NCI-H524 treated with DMSO at 0.1 percent for 48 hours (cell line): ENCODE measurements around the gene COL5A1.

Experiments used
- DNase-seq: peaks from one replicate; lab custom pipeline; 2025; lab: John Stamatoyannopoulos, UW

The COL5A1 gene

DNA sequence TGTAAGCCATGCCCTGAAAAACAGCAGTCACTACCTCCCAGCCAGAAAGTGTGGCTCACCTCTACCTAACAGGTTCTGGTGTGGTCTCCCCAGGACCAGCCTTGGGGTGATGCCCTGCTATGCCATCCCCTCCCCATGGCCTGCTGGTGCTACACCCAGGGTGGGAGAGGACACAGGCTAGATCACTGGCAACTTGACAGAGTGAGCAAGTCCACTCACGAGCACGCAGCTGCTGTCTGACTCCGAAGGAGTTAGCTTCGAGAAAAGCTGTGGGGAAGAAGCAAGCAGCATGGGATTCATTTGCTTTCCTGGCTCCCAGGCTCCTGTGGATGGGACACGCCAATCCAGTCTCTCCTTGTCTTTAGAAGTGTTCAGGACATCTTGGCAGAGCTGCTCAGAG is 102.2 kb downstream of the COL5A1 start:
- no peak for DNase-seq

- DNase-seq: no peak
Measured at GRCh38 chr9:134744385-134745295, 103.0 kb downstream of the COL5A1 start.

GRCh38 chr9:134747951-134748489 is 106.4 kb downstream of the COL5A1 start:
- DNase-seq: no peak

GRCh38 chr9:134748591-134748990 is 107.0 kb downstream of the COL5A1 start:
- no peak for DNase-seq

GRCh38 chr9:134750450-134751155 is 109.0 kb downstream of the COL5A1 start:
- DNase-seq: no peak

GRCh38 chr9:134751622-134752021 is 110.0 kb downstream of the COL5A1 start:
- DNase-seq: no peak

- DNase-seq: no peak
Measured at GRCh38 chr9:134752471-134753168, 111.0 kb downstream of the COL5A1 start.

- DNase-seq: no peak
Measured at GRCh38 chr9:134753191-134753590, 111.6 kb downstream of the COL5A1 start.

DNA sequence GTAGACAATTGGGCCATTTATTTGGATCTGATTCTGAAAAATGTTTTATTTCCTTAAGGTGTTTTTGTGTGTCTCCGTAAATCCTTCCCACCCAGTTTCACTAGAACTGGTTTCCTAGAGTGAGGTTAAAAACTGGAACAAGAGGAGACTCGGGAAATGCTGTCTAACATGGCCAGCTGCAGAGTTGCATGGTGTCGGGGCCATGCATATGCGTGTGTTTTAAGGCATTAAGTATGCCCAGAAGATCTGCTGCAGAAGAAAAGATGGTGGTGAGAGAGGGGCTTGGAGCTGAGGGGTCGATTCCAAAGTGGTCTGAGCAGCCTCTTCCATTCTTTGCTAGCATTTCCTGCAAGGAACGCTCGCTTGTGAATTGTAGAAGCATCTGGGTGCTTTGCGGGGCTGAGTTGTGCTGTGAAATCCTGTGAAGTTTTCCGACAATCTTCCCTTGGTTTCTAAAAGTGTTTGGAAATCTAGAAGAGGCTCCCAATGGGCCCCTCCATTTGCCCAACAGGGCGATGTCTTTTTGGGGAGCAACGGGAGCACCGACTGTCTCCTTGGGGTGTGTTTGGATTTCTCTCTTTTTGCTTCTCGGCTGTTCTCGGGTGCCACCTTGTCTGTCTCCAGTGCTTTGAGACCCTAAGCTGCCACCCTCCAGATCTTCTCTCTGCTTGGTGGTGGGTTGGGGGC is 113.8 kb downstream of the COL5A1 start:
- no peak for DNase-seq

DNA sequence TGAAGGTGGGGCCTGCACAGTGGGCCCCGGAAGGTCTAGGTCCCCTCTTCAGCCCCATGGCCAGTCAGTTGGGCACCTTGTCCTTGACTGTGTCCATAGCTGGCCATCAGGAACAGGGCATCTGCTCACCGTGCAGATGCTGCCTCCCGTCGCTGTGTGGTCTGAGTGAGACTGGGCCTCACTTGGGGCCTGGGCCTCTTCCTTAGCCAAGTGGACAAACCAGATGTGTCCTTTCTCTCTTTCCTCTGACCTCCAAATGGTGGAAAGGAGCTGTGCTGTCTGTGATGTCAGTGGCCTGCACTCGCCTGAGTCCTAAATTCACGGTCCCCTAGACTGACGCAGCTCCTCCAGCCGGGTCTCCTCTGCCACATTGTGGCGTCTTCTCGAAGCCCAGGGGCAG is 114.5 kb downstream of the COL5A1 start:
- DNase-seq: no peak

GRCh38 chr9:134757216-134757975 is 115.8 kb downstream of the COL5A1 start:
- DNase-seq: no peak

GRCh38 chr9:134758949-134759607 is 117.5 kb downstream of the COL5A1 start:
- no peak for DNase-seq

DNA sequence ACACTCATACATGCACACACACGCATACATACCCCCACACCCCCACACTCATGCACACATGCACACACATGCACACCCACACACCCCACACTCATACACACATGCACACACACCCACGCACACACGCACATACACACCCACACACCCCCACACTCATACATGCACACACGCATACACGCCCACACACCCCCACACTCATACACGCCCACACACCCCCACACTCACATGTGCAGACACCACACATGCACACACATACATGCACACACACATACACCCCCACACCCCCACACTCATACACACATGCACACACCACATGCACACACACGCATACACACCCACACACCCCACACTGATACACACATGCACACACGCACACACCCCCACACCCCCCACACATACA is 118.3 kb downstream of the COL5A1 start:
- no peak for DNase-seq

- no peak for DNase-seq
Measured at GRCh38 chr9:134760750-134761420, 119.3 kb downstream of the COL5A1 start.

DNA sequence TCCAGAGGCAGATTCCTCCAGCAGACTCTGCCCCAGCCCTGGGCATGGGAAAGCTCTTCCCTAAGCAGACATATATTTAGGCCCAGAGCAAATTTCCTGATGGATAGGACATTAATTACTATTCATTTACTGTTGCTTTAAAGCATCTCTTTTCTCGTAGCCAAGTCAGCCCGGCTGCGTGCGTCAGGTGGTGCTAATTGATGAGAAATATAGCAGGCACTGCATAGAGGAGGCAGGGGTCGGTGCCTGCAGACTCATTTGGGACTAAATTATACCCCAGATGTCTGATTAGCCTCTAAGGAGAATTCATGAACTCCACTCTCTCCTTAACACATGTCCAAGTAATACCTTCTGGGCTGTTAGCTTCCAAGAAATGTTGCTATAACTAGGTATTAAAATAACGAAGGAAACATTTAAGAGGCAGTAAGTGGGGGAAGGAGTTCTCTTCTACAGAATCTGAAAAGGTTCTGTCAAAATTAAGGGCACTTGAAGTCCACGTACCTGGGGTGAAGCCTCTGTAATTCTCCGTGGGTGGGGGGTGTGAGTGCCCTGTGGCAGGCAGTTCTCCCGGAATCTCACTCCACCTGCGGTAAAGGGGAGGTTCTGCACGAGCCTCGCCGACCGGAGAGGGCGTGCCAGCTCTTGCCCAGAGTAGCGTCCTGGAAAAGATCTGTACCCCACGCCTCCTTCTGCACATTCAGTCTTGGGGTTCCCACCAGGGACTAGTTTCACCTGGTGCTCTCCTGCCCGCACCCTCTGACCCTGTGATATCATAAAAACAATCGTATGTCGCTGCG is 123.1 kb downstream of the COL5A1 start:
- no peak for DNase-seq

GRCh38 chr9:134765785-134766184 is 124.2 kb downstream of the COL5A1 start:
- no peak for DNase-seq

GRCh38 chr9:134766587-134766986 is 125.0 kb downstream of the COL5A1 start:
- DNase-seq: no peak

GRCh38 chr9:134768332-134768708 is 126.7 kb downstream of the COL5A1 start:
- DNase-seq: no peak

GRCh38 chr9:134768709-134769351 is 127.2 kb downstream of the COL5A1 start:
- no peak for DNase-seq
